Retina (tissue), 1 donor: Measurements from ENCODE around the gene UBE4B.
A peak's percentile ranks its signal among the peaks of the same experiment; 100 is the strongest.
"Not testable (repeated sequence)": the region's sequence is repeated elsewhere in the genome, so short reads cannot be mapped to it uniquely, and the experiment has no call there.

Experiments
- DNase-seq: peaks from one replicate; pipeline ENCODE4 v3.0.0-alpha.2; 2016

UBE4B gene

GRCh38 chr1:10032590-10033358 is at the start of gene UBE4B:
TSS of gene UBE4B (plus strand) at chr1:10032958. CDS start at chr1:10033671, 713 bp downstream.
- DNase-seq: peak; percentile 100

GRCh38 chr1:9984253-9984652 is 48.5 kb upstream of the UBE4B start:
- DNase-seq: no peak

GRCh38 chr1:9985001-9985400 is 47.8 kb upstream of the UBE4B start:
- DNase-seq: no peak

- DNase-seq: no peak
Measured at GRCh38 chr1:9989773-9990172, 43.0 kb upstream of the UBE4B start.

- no peak for DNase-seq
Measured at GRCh38 chr1:9990944-9991343, 41.8 kb upstream of the UBE4B start.

- DNase-seq: no peak
Measured at GRCh38 chr1:9992910-9993309, 39.8 kb upstream of the UBE4B start.

- no peak for DNase-seq
Measured at GRCh38 chr1:9993561-9994075, 39.1 kb upstream of the UBE4B start.

- DNase-seq: peak; percentile 43
Measured at GRCh38 chr1:9996624-9997582, 35.9 kb upstream of the UBE4B start, which contains the start of gene RBP7. TSS of gene RBP7 (plus strand) at chr1:9997228. CDS start at chr1:9997259, 31 bp downstream.

- no peak for DNase-seq
Measured at GRCh38 chr1:10001016-10001665, 31.6 kb upstream of the UBE4B start.

- DNase-seq: not testable (repeated sequence)
Measured at GRCh38 chr1:10005248-10005647, 27.5 kb upstream of the UBE4B start.

- DNase-seq: no peak
Measured at GRCh38 chr1:10007169-10007568, 25.6 kb upstream of the UBE4B start.

GRCh38 chr1:10014016-10014415 is 18.7 kb upstream of the UBE4B start:
- DNase-seq: no peak

GRCh38 chr1:10019561-10019960 is 13.2 kb upstream of the UBE4B start:
- no peak for DNase-seq

- DNase-seq: no peak
Measured at GRCh38 chr1:10020086-10020485, 12.7 kb upstream of the UBE4B start.

- not testable (repeated sequence) for DNase-seq
Measured at GRCh38 chr1:10020678-10021077, 12.1 kb upstream of the UBE4B start.

- DNase-seq: not testable (repeated sequence)
Measured at GRCh38 chr1:10021992-10022391, 10.8 kb upstream of the UBE4B start.

- no peak for DNase-seq
Measured at GRCh38 chr1:10022656-10023055, 10.1 kb upstream of the UBE4B start.

- DNase-seq: no peak
Measured at GRCh38 chr1:10025354-10025753, 7.4 kb upstream of the UBE4B start.

GRCh38 chr1:10027027-10027426 is 5.7 kb upstream of the UBE4B start:
- no peak for DNase-seq

GRCh38 chr1:10028956-10029500 is 3.7 kb upstream of the UBE4B start:
- DNase-seq: not testable (repeated sequence)

GRCh38 chr1:10031461-10031860 is 1.3 kb upstream of the UBE4B start:
- DNase-seq: no peak

GRCh38 chr1:10033359-10033845 is 644 bp downstream of the UBE4B start:
- no peak for DNase-seq
